ENCODE results near the gene NKD2.

Gene NKD2

DNA sequence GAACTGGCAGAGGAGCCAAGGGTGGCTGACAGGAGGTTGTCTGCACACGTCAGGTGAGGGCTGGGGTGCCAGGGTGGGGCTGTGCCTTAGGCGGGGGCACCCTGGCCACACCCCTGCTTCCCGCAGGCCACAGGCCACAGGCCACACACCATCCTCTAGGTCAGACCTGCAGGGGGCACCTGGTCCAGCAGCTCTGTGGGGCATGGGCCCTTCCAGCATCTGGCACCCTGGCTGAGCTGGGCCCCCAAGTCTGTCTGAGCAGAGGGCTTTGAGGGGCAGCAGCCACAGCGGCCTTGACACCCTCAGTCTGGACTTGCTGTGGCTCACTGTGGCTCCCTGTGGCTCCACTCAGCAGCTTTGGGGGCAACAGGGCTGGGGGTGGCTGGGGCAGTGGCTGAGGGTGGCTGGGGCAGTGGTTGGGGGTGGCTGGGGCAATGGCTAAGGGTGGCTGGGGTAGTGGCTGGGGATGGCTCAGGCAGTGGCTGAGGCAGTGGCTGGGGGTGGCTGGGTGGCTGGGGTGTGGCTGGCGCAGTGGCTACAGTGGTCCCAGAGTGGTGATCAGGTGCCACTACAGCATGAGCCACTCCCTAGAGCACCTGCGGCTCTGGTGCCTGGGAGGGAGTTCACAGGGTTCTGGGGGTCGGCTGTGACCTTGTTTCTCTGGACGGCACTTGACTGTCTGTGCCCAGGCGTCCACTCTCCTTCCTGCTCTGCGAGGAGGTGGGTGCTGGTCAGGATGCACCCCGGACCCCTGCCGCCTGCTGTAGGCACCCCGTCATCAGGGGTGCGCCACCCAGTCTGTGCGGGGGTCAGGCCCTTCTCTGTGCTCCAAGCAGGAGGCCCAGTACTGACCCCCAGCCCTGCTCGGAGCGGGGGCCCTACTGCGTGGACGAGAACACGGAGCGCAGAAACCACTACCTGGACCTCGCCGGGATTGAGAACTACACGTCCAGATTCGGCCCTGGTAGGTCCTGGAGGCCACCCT, 27.1 kb downstream of the NKD2 start:
- no peak overlapping the region for H3K4me3 ChIP-seq (ENCODE audit: insufficient read length, low read depth)
- no peaks in the 10 kb centered on the region for H3K4me1 ChIP-seq (ENCODE audit: insufficient read depth, insufficient read length)
- peaks cover 4% of the 10 kb centered on the region for H3K36me3 ChIP-seq (ENCODE audit: insufficient read depth, insufficient read length, low read length)
- DNase-seq (ENCODE audit: low read depth, low spot score) = no peak
- H3K9ac ChIP-seq (ENCODE audit: insufficient read length, low read depth) = no peak overlapping the region
- peaks cover 11% of the 10 kb centered on the region; the same call in 1 of the 2 replicates for H3K9me3 ChIP-seq (ENCODE audit: insufficient read depth, low read length)
- no peaks in the 10 kb centered on the region for H3K27me3 ChIP-seq (ENCODE audit: insufficient read depth, insufficient read length)
- no peak for TF ChIP-seq SUZ12 (IDR thresholded peaks at IDR 0.05; ENCODE audit: extremely low read depth, insufficient read depth, insufficient read length)
- TF ChIP-seq YY1 (IDR thresholded peaks at IDR 0.05; ENCODE audit: insufficient read depth, insufficient read length) = no peak
- TF ChIP-seq ZNF274 (IDR thresholded peaks at IDR 0.05; ENCODE audit: low read depth, low read length) = no peak

DNA sequence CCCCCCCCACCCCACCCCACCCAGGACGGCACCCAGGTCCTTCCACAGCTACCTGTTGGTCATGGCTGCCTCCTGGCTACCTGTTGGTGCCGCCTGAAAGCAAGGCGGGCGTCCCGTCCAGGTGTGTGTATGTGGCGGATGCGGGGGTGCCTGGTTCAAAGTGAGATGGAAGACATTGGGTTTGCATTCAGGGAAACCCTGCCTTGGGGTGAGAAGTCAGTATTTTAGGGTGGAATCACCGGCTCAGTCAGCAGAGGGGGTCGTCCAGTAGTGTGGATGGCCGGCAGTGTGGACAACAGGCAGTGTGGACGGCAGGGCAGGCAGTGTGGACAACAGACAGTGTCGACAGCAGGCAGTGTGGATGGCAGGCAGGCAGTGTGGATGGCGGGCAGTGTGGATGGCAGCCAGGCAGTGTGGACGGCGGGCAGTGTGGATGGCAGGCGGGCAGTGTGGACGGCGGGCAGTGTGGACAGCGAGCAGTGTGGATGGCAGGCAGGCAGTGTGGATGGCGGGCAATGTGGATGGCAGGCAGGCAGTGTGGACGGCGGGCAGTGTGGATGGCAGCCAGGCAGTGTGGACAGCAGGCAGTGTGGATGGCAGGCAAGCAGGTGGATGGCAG, 28.0 kb downstream of the NKD2 start:
- H3K4me1 ChIP-seq (ENCODE audit: insufficient read depth, insufficient read length) = no peaks in the 10 kb centered on the region
- no peaks in the 10 kb centered on the region for H3K27me3 ChIP-seq (ENCODE audit: insufficient read depth, insufficient read length)
- no peak for DNase-seq (ENCODE audit: low read depth, low spot score)
- H3K4me3 ChIP-seq (ENCODE audit: insufficient read length, low read depth) = no peak overlapping the region
- TF ChIP-seq YY1 (IDR thresholded peaks at IDR 0.05; ENCODE audit: insufficient read depth, insufficient read length) = no peak
- no peak for TF ChIP-seq SUZ12 (IDR thresholded peaks at IDR 0.05; ENCODE audit: extremely low read depth, insufficient read depth, insufficient read length)
- no peak for TF ChIP-seq ZNF274 (IDR thresholded peaks at IDR 0.05; ENCODE audit: low read depth, low read length)
- H3K9me3 ChIP-seq (ENCODE audit: insufficient read depth, low read length) = peaks cover 11% of the 10 kb centered on the region; the same call in 1 of the 2 replicates
- H3K9ac ChIP-seq (ENCODE audit: insufficient read length, low read depth) = no peak overlapping the region
- H3K36me3 ChIP-seq (ENCODE audit: insufficient read depth, insufficient read length, low read length) = peaks cover 4% of the 10 kb centered on the region

DNA sequence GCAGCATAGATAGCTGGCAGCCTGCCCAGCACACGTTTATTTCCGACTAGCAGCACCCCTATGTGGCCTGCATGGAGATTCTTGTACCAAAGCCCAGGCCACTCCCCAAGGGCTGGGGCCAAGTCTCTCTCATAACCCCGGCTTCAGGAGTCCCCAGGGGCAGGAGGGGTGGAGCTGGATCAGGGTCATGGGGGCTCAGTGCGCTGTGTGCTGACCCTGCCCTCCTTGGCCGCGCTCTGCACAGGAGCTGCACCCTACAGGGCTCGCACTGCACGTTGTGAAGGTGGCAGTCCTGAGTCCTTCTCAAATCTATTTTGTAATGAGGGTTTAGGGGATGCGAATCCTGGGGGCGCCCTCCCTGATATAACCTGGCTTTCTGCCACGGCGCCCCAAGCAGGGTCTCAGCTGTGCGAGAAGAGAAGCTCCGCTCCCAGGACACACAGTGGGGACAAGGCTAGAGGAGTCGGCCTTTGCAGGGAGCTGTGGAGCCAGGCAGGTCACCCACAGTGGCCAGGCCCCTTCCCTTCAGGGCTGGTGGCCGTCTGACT, 28.6 kb downstream of the NKD2 start:
- DNase-seq (ENCODE audit: low read depth, low spot score) = no peak
- Histone ChIP-seq H3K36me3 (ENCODE audit: insufficient read depth, insufficient read length, low read length) (peaks cover 4% of the 10 kb centered on the region), H3K4me3 (ENCODE audit: insufficient read length, low read depth) (no peak overlapping the region), H3K4me1 (ENCODE audit: insufficient read depth, insufficient read length) (no peaks in the 10 kb centered on the region), H3K9me3 (ENCODE audit: insufficient read depth, low read length) (peaks cover 11% of the 10 kb centered on the region; the same call in 1 of the 2 replicates), H3K9ac (ENCODE audit: insufficient read length, low read depth) (no peak overlapping the region), H3K27me3 (ENCODE audit: insufficient read depth, insufficient read length) (no peaks in the 10 kb centered on the region)
- TF ChIP-seq ZNF274 (IDR thresholded peaks at IDR 0.05; ENCODE audit: low read depth, low read length) = no peak

DNA sequence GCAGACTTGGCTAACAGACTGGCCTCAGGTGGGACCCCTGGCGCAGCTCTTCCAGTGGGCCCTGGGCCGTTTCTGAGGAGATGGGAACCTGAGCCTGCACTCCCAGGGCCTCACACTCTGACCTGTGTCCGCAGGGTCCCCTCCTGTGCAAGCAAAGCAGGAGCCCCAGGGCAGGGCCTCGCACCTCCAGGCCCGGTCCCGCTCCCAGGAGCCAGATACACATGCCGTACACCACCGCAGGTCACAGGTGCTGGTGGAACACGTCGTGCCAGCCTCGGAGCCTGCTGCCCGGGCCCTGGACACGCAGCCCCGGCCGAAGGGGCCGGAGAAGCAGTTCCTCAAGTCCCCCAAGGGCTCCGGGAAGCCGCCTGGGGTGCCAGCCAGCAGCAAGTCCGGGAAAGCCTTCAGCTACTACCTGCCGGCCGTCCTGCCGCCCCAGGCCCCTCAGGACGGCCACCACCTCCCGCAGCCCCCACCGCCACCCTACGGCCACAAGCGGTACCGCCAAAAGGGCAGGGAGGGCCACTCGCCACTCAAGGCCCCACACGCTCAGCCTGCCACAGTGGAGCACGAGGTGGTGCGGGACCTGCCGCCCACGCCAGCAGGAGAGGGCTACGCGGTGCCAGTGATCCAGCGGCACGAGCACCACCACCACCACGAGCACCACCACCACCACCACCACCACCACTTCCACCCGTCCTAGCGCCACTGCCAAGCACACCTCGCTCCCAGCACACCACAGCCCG, 29.2 kb downstream of the NKD2 start:
- Histone ChIP-seq H3K36me3 (ENCODE audit: insufficient read depth, insufficient read length, low read length) (peaks cover 4% of the 10 kb centered on the region), H3K9ac (ENCODE audit: insufficient read length, low read depth) (no peak overlapping the region), H3K27me3 (ENCODE audit: insufficient read depth, insufficient read length) (no peaks in the 10 kb centered on the region), H3K4me1 (ENCODE audit: insufficient read depth, insufficient read length) (no peaks in the 10 kb centered on the region), H3K9me3 (ENCODE audit: insufficient read depth, low read length) (peaks cover 16% of the 10 kb centered on the region; the same call in 1 of the 2 replicates), H3K4me3 (ENCODE audit: insufficient read length, low read depth) (no peak overlapping the region)
- TF ChIP-seq YY1 (IDR thresholded peaks at IDR 0.05; ENCODE audit: insufficient read depth, insufficient read length) = no peak
- no peak for TF ChIP-seq SUZ12 (IDR thresholded peaks at IDR 0.05; ENCODE audit: extremely low read depth, insufficient read depth, insufficient read length)
- no peak for TF ChIP-seq ZNF274 (IDR thresholded peaks at IDR 0.05; ENCODE audit: low read depth, low read length)
- DNase-seq (ENCODE audit: low read depth, low spot score) = no peak

DNA sequence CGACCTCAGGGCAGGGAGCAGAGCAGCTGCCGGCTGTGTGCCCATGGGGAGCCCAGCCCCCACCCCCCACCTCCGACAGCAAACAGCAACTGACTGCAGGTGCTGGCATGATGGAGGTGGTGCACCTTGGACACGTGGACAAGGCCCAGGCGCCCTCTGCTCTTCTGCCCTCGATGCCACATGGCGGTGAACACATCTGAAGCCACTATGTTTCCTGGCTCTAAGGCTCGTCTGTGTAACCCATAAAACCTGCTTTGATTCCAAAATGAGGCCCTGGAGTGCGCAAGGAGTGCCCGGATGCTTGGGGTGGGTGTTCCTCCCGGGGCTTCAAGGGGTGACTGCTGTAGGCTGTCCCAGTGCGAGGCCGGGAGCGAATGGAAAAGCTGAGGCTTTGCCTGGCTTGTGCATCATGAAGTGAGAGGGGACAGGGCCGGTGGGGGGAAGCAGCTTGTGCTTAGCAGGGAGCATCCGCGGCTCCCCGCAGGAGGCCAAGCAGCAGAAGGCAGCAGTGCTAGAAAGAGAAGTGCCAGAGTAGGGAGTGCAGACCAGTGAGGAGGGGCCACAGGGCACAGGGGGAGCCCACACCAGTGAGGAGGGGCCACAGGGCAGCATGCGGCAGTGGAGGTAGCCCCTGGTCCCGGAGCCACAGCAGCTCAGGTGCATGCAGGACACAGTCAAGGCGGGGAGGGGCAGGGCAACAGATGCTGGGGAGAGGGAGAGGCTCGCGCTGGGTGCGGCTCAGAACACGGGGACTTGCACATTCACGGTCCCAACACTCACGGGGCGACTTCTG, 30.0 kb downstream of the NKD2 start:
- Histone ChIP-seq H3K4me3 (ENCODE audit: insufficient read length, low read depth) (no peak overlapping the region), H3K9ac (ENCODE audit: insufficient read length, low read depth) (no peak overlapping the region), H3K4me1 (ENCODE audit: insufficient read depth, insufficient read length) (no peaks in the 10 kb centered on the region), H3K27me3 (ENCODE audit: insufficient read depth, insufficient read length) (no peaks in the 10 kb centered on the region), H3K9me3 (ENCODE audit: insufficient read depth, low read length) (peaks cover 22% of the 10 kb centered on the region; the same call in 1 of the 2 replicates), H3K36me3 (ENCODE audit: insufficient read depth, insufficient read length, low read length) (peaks cover 4% of the 10 kb centered on the region)
- TF ChIP-seq YY1 (IDR thresholded peaks at IDR 0.05; ENCODE audit: insufficient read depth, insufficient read length) (no peak), SUZ12 (IDR thresholded peaks at IDR 0.05; ENCODE audit: extremely low read depth, insufficient read depth, insufficient read length) (no peak), ZNF274 (IDR thresholded peaks at IDR 0.05; ENCODE audit: low read depth, low read length) (no peak)
- no peak for DNase-seq (ENCODE audit: low read depth, low spot score)

DNA sequence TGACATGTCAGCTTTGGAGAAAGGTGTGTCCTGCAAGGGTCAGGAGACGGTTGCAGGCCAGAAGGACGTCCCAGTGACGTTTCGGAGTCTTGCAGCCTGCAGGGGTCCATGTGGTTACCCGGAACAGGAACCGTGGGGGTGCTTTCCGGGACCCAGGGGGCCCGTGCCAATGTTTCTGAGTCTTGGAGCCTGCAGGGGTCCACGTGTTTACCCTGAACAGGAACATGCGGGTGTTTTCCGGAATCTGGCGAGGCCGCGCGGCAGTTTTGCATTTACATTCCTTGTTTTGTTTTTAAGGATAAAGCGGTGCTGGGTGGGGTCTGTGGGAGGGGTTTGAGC, 30.6 kb downstream of the NKD2 start:
- H3K4me3 ChIP-seq (ENCODE audit: insufficient read length, low read depth) = no peak overlapping the region
- no peak overlapping the region for H3K9ac ChIP-seq (ENCODE audit: insufficient read length, low read depth)
- TF ChIP-seq SUZ12 (IDR thresholded peaks at IDR 0.05; ENCODE audit: extremely low read depth, insufficient read depth, insufficient read length) = no peak
- TF ChIP-seq ZNF274 (IDR thresholded peaks at IDR 0.05; ENCODE audit: low read depth, low read length) = no peak
- TF ChIP-seq YY1 (IDR thresholded peaks at IDR 0.05; ENCODE audit: insufficient read depth, insufficient read length) = no peak
- no peak for DNase-seq (ENCODE audit: low read depth, low spot score)
- no peaks in the 10 kb centered on the region for H3K4me1 ChIP-seq (ENCODE audit: insufficient read depth, insufficient read length)
- peaks cover under 1% of the 10 kb centered on the region for H3K36me3 ChIP-seq (ENCODE audit: insufficient read depth, insufficient read length, low read length)
- peaks cover 23% of the 10 kb centered on the region; the same call in 1 of the 2 replicates for H3K9me3 ChIP-seq (ENCODE audit: insufficient read depth, low read length)
- no peaks in the 10 kb centered on the region for H3K27me3 ChIP-seq (ENCODE audit: insufficient read depth, insufficient read length)
